NCI-H1092 treated with DMSO at 0.1 percent for 48 hours (cell line): ENCODE results near the gene ZNF490.
"Not testable (repeated sequence)": the region's sequence is repeated elsewhere in the genome, so short reads cannot be mapped to it uniquely, and the experiment has no call there.

Experiments
- DNase-seq: peaks from one replicate; lab custom pipeline; 2025; lab: John Stamatoyannopoulos, UW

ZNF490 gene

GRCh38 chr19:12621253-12622024 is 10.8 kb upstream of the ZNF490 start:
- DNase-seq: not testable (repeated sequence)

- DNase-seq: no peak
Observed at GRCh38 chr19:12617646-12618045, 7.0 kb upstream of the ZNF490 start.

GRCh38 chr19:12611361-12611699 is 717 bp upstream of the ZNF490 start:
- DNase-seq: peak; percentile 48

GRCh38 chr19:12607631-12608030 is 3.0 kb downstream of the ZNF490 start:
- no peak for DNase-seq

GRCh38 chr19:12606796-12607195 is 3.8 kb downstream of the ZNF490 start:
- DNase-seq: no peak

GRCh38 chr19:12603714-12604113 is 6.9 kb downstream of the ZNF490 start:
- DNase-seq: no peak

GRCh38 chr19:12597594-12597993 is 13.0 kb downstream of the ZNF490 start:
- no peak for DNase-seq

- DNase-seq: no peak
Observed at GRCh38 chr19:12596927-12597548, 13.6 kb downstream of the ZNF490 start.

GRCh38 chr19:12596485-12596884 is 14.1 kb downstream of the ZNF490 start:
- no peak for DNase-seq

GRCh38 chr19:12581100-12581499 is 29.5 kb downstream of the ZNF490 start:
- no peak for DNase-seq

GRCh38 chr19:12580180-12580694 is 30.4 kb downstream of the ZNF490 start:
- no peak for DNase-seq

GRCh38 chr19:12578641-12579040 is 32.0 kb downstream of the ZNF490 start:
- DNase-seq: no peak

- peak; percentile 2 for DNase-seq
Observed at GRCh38 chr19:12574036-12574435, 36.6 kb downstream of the ZNF490 start.

GRCh38 chr19:12567951-12568350 is 42.7 kb downstream of the ZNF490 start:
- no peak for DNase-seq

GRCh38 chr19:12566380-12566779 is 44.2 kb downstream of the ZNF490 start:
- not testable (repeated sequence) for DNase-seq

GRCh38 chr19:12564016-12564664 is 46.5 kb downstream of the ZNF490 start:
- DNase-seq: peak; percentile 75

GRCh38 chr19:12555456-12555930 is 55.1 kb downstream of the ZNF490 start:
- no peak for DNase-seq

- DNase-seq: peak; percentile 99
Observed at GRCh38 chr19:12551060-12551832, 59.4 kb downstream of the ZNF490 start, which contains the start of gene ZNF564. ZNF564 (minus strand) TSS chr19:12551482; CDS start chr19:12551332, 150 bp downstream.

GRCh38 chr19:12546903-12547302 is 63.7 kb downstream of the ZNF490 start:
- no peak for DNase-seq

- no peak for DNase-seq
Observed at GRCh38 chr19:12546068-12546467, 64.5 kb downstream of the ZNF490 start.

GRCh38 chr19:12545267-12545666 is 65.3 kb downstream of the ZNF490 start:
- DNase-seq: no peak

- DNase-seq: no peak
Observed at GRCh38 chr19:12544401-12544876, 66.2 kb downstream of the ZNF490 start.
